HG02973 (cell line): ENCODE measurements around the gene SLC25A24.

Source experiments
- ATAC-seq: cut with Tn5 transposase; IDR thresholded peaks from one replicate; pipeline ENCODE4 v1.9.1; 2021; ENCODE audit warnings: moderate library complexity; ENCODE audit not compliant: unreplicated experiment

The SLC25A24 gene

GRCh38 chr1:108107658-108108057 is 92.5 kb downstream of the SLC25A24 start:
- ATAC-seq = no peak

DNA sequence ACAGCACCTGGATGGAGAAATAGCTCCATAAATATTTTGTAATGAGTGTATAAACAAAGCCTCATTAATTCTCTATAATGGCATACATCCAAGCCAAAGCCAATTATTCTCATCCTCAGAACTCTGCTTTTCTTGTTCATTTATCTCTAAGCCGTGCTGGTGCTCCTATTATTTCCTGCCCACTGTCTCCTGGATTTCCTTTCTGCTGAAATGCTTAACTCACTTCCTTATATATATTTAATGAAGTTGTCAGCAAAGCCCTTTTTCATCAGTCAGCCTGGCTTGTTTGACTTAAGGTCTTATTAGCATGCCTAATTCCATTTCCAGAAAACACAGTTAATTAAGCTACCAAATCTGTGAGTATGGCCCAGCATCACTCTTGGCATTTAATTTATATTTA is 93.4 kb downstream of the SLC25A24 start:
- ATAC-seq = no peak

GRCh38 chr1:108100148-108100547 is 100.0 kb downstream of the SLC25A24 start:
- no peak for ATAC-seq

GRCh38 chr1:108097018-108097417 is 103.1 kb downstream of the SLC25A24 start:
- no peak for ATAC-seq

- ATAC-seq = no peak
These were observed 104.1 kb downstream of the SLC25A24 start for GRCh38 chr1:108096089-108096488.

GRCh38 chr1:108089477-108089876 is 110.7 kb downstream of the SLC25A24 start:
- ATAC-seq = no peak

DNA sequence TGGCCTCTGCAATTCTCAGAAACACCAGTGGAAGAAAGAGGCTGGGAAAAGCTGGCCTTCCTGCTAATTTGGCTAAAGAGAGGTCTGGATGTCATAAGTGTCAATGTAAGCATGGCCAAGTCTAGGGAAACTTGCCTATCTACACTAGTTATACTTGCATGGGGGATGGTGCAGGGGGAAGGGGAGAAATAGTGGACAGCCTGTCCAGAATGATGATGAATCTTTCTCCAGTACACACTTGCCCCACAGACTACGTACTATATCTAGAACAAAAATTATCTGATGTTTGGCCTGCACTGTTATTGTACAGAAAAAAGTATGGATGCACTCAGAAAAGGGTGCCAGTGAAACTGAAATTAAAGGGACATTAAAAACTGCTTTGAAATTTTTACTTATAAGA is 114.5 kb downstream of the SLC25A24 start:
- no peak for ATAC-seq

DNA sequence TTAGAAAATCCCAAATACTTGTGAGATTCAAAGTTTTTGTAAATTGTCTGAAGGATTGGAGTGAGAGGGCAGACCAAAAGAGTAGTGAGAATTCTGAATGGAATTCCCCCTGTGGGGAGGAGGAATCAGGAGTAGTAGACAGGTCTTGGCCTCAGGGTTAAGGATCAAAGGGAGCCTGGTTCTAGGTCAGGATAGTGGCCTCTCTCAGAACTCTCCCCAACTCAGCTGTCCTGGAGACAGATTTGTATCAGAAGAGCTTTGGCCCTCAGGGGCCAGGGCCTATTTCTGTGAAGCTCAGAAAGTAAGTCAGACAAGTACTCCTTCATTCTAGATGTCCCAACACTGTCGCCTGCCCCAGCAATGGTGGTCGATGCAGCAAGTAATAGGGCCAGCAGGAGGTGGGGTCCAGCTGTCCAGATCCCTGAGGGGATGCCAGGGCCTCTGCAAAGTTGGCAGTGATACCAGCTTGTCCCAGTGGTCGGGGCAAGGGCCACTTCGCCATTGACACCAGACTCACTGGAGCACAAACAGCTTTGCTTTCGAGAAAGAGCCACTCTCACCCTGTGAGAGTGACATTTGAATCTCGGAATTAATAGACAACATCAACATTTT is 115.2 kb downstream of the SLC25A24 start:
- ATAC-seq = no peak
